ENCODE data around the gene PRKAR1B. TPM values are rescaled to one million over a fixed set of nuclear protein-coding genes. Genes with fewer than 3 reads are reported as not detected.
"Not testable (repeated sequence)": the region's sequence is repeated elsewhere in the genome, so short reads cannot be mapped to it uniquely, and the experiment has no call there.

The PRKAR1B gene
- total RNA-seq, 1 experiment from 2014 or later, result 14.1 TPM

DNA sequence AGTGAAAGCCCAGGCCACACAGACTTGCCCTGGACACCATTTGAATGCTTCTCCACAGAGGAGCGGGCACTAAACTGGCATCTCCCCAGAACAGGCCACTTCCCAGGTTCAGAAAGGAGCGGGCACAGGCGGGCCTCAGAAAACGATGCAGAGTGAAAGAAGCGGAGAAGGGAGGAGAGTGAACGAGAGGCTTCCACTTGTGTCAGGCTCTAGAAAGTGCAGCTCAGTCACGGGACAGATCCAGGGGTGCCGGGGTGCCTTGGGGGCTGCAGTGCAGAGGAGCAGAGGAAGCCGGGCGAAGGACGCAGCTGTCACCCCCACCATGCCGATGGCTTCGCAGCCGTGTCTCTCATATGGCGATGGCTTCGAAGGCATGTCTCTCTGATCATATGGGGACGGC, 26.1 kb upstream of the PRKAR1B start:
- no peak overlapping the region for H3K9ac ChIP-seq (ENCODE audit: low read length)
- H4K20me1 ChIP-seq (ENCODE audit: insufficient read depth), result no peaks in the 10 kb centered on the region
- H3K79me2 ChIP-seq (ENCODE audit: insufficient read depth, low read length), result peaks cover 37% of the 10 kb centered on the region
- H3K9me2 ChIP-seq (ENCODE audit: insufficient read depth), result no peaks in the 10 kb centered on the region
- no peaks in the 10 kb centered on the region for H3K9me3 ChIP-seq (ENCODE audit: control insufficient read depth in 1 of 2, insufficient read depth in 1 of 2, low read depth in 1 of 2, low read length in 2 of 2)
- ATAC-seq (no peak), DNase-seq (ENCODE audit: low read depth, low spot score) (no peak)
- no peaks in the 10 kb centered on the region for H3K4me1 ChIP-seq (ENCODE audit: control insufficient read depth in 1 of 2, insufficient read depth in 2 of 2, low read length in 2 of 2)
- H3K27ac ChIP-seq (ENCODE audit: low read depth, low read length), result no peak overlapping the region
- H3K36me3 ChIP-seq (ENCODE audit: control insufficient read depth in 1 of 2, insufficient read depth in 2 of 2, low read length in 2 of 2), result peaks cover 12 to 33% of the 10 kb centered on the region in 2 experiments
- H2AFZ ChIP-seq (ENCODE audit: low read depth, low read length, poor library complexity, severe bottlenecking), result no peak overlapping the region
- no peak for TF ChIP-seq YY1 (IDR thresholded peaks at IDR 0.05; ENCODE audit: extremely low read depth, insufficient replicate concordance, low read depth, low read length)
- TF ChIP-seq ATF3 (IDR thresholded peaks at IDR 0.05), result no peak
- no peak for TF ChIP-seq SP1 (IDR thresholded peaks at IDR 0.05; ENCODE audit: low read depth)
- TF ChIP-seq CEBPB (IDR thresholded peaks at IDR 0.05; ENCODE audit: low read depth), result no peak
- no peak for TF ChIP-seq SRF (IDR thresholded peaks at IDR 0.05; ENCODE audit: low read depth)
- TF ChIP-seq JUND (IDR thresholded peaks at IDR 0.05), result no peak
- TF ChIP-seq ZFX (IDR thresholded peaks at IDR 0.05), result no peak
- TF ChIP-seq FOSL1 (IDR thresholded peaks at IDR 0.05; ENCODE audit: low read depth), result no peak
- TF ChIP-seq EZH2phosphoT487 (IDR thresholded peaks at IDR 0.05; ENCODE audit: borderline replicate concordance), result no peak
- TF ChIP-seq, protein P1, sequence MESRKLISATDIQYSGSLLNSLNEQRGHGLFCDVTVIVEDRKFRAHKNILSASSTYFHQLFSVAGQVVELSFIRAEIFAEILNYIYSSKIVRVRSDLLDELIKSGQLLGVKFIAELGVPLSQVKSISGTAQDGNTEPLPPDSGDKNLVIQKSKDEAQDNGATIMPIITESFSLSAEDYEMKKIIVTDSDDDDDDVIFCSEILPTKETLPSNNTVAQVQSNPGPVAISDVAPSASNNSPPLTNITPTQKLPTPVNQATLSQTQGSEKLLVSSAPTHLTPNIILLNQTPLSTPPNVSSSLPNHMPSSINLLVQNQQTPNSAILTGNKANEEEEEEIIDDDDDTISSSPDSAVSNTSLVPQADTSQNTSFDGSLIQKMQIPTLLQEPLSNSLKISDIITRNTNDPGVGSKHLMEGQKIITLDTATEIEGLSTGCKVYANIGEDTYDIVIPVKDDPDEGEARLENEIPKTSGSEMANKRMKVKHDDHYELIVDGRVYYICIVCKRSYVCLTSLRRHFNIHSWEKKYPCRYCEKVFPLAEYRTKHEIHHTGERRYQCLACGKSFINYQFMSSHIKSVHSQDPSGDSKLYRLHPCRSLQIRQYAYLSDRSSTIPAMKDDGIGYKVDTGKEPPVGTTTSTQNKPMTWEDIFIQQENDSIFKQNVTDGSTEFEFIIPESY (IDR thresholded peaks at IDR 0.05; ENCODE audit: extremely low read depth, insufficient replicate concordance, low read length), result no peak
- TF ChIP-seq TCF7L2 (IDR thresholded peaks at IDR 0.05; ENCODE audit: borderline replicate concordance, extremely low read depth, insufficient read depth, insufficient read length), result no peak
- no peak for TF ChIP-seq EGR1 (IDR thresholded peaks at IDR 0.05; ENCODE audit: low read depth)
- TF ChIP-seq POLR2A (IDR thresholded peaks at IDR 0.05; ENCODE audit: borderline replicate concordance, extremely low read depth, insufficient read depth, insufficient read length), result no peak
- no peak for TF ChIP-seq RAD21 (IDR thresholded peaks at IDR 0.05; ENCODE audit: low read depth)
- H3K4me3 ChIP-seq (replicated peaks in 1 of 2; ENCODE audit: low read depth in 1 of 2, low read length in 2 of 2), result no peak overlapping the region
- no peaks in the 10 kb centered on the region for H3K27me3 ChIP-seq (ENCODE audit: insufficient read depth, low read length)
- no peak overlapping the region for H3K4me2 ChIP-seq (ENCODE audit: low read length)
- POLR2A ChIA-PET, result no interaction called here
- intact Hi-C loops (cut with micrococcal nuclease), result no loop called here
- RAD21 ChIA-PET (ENCODE audit: low non-redundant PET in 1 of 2, low total read pairs in 2 of 2, uncharacterized antibody in 2 of 2, unreplicated experiment in 2 of 2), result no interaction called here
- CTCF ChIA-PET, result no interaction called here
- BruUV-seq (replicated peaks), result no TSS peak

- POLR2A ChIA-PET; ATAC-seq; intact Hi-C loops (cut with micrococcal nuclease); H3K4me1 ChIP-seq (ENCODE audit: control insufficient read depth in 1 of 2, insufficient read depth in 2 of 2, low read length in 2 of 2); H2AFZ ChIP-seq (ENCODE audit: low read depth, low read length, poor library complexity, severe bottlenecking); H3K9me2 ChIP-seq (ENCODE audit: insufficient read depth); CTCF ChIA-PET; H3K9ac ChIP-seq (ENCODE audit: low read length); BruUV-seq (replicated peaks); DNase-seq (ENCODE audit: low read depth, low spot score); H4K20me1 ChIP-seq (ENCODE audit: insufficient read depth); H3K9me3 ChIP-seq (ENCODE audit: control insufficient read depth in 1 of 2, insufficient read depth in 1 of 2, low read depth in 1 of 2, low read length in 2 of 2); H3K27ac ChIP-seq (ENCODE audit: low read depth, low read length); H3K4me2 ChIP-seq (ENCODE audit: low read length); H3K4me3 ChIP-seq (replicated peaks in 1 of 2; ENCODE audit: low read depth in 1 of 2, low read length in 2 of 2); H3K27me3 ChIP-seq (ENCODE audit: insufficient read depth, low read length): not testable (repeated sequence)
- Histone ChIP-seq H3K36me3 (ENCODE audit: control insufficient read depth in 1 of 2, insufficient read depth in 2 of 2, low read length in 2 of 2) (peaks cover 9 to 23% of the 10 kb centered on the region in 2 experiments), H3K79me2 (ENCODE audit: insufficient read depth, low read length) (peaks cover 42% of the 10 kb centered on the region)
- RAD21 ChIA-PET (ENCODE audit: low non-redundant PET in 1 of 2, low total read pairs in 2 of 2, uncharacterized antibody in 2 of 2, unreplicated experiment in 2 of 2), result interaction anchor here in 1 of 2 experiments (0.6 kb wide), 1 partner anchor 118 kb away, joined by 3 read pairs; no protein-coding TSS in a partner anchor
Measured at GRCh38 chr7:752256-752655, 25.2 kb upstream of the PRKAR1B start.

All from HCT116 (cell line).